Stimulated activated CD8-positive, alpha-beta memory T cell treated with anti-CD3 and anti-CD28 coated beads, Interleukin-12 subunit alpha, Interleukin-12 subunit beta, amount 100 ng/mL, for 24 hours (primary cell): ENCODE results near the gene ZNF747.

ENCODE experiments used
- DNase-seq: peaks from one replicate; pipeline ENCODE4 v3.0.0-alpha.2; 2020; ENCODE audit errors: extremely low read depth

The ZNF747 gene

DNA sequence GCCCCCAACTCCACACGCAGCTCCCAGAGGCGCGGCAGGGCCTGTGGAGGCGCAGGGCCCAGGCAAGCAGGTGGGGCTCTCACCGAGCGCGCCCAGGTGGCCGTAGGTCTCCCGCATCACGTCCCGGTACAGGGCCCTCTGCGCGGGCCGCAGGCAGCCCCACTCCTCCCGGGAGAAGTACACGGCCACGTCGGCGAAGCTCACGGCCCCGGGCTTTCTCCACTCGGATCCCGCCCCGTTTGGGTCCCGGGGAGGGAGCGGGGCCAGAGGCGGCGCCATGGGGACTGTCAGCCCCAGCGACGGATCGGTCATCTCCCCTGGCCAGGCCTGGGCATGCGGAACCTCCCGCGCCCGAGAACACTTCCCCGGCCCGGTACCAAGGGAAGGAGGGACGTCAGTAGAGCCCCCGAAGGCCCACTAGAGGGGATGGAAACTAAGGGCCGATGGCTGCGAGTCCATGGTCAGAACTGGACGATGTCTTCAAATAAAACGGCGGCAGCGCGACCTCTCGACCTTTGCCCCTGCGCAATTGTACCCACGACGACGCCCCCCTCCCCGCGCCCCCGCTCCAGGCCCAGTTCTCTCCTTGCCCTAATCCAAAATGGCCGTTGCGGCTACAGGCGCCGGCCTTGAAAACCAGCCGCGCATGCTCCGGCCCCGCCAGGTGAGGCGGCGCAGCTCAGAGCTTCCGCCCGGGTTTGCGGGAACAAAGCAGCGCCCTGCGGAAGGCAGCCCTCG, at the start of gene ZNF747:
Gene ZNF747, minus strand, starts transcription at position 491 of the 738 bp plus-strand sequence. Its CDS starts 179 bp downstream, at position 312.
- DNase-seq = peak; percentile 75

DNA sequence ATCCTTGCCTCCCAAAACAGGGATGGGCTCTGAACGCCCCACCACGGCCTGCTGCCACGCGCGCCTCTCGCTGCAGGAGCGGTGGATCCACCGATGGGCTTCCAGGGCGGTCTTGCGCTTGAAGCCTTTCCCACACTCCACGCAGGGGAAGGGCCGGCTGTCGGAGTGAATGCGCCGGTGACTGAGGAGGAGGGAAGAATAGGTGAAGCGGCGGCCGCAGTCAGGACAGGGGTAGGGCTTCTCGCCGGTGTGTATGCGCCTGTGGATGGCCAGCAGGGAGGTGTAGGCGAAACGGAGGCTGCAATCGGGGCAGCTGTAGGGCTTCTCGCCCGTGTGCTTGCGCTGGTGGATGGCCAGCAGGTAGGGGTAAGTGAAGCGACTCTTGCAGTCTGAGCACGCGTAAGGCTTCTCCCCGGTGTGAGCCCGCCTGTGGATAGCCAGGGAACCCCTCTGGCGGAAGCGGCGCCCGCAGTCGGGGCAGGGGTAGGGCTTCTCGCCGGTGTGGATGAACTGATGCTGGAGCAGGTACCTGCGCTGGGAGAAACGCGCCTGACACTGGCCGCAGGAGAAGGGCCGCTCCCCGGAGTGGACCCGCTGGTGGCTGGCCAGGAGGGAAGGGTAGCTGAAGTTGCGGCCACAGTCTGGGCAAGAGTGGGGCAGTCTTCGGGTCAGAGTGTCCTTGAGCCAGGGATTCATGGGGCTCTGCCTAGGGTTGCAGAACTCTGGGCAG, 48.1 kb upstream of the ZNF747 start:
- no peak for DNase-seq

DNA sequence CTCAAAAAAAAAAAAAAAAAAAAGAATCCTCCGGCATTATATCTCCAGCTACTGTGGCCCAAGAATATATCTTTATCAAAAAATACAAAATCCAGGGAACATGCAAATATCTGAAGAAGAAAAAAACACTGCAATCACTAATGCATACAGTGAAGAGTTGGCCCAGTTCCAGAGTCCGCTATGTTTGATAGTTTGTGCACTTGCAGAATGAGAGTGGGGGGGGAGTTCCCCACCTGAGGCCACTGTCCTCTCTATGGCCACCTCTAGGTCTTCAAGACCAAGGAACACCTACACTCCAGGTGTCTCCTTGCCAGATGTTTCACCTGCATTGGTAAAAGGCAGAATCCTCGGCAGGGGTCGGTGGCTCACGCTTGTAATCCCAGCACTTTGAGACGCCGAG, 46.8 kb upstream of the ZNF747 start:
- no peak for DNase-seq

DNA sequence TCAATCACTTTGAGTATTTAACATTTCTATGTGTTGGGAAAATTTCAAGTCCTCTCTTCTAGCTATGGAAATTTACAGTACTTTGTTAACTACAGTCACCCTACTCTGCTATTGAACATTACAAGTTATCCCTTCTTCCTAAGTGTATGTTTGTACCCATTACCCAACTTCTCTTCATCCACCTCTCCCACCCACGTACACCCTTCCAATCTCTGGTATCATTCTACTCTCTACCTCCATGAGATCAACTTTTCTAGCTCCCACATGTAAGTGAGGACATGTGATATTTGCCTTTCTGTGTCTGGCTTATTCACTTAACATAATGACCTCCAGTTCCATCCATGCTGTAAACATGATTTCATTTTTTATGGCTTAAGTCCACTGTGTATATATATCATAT, 40.0 kb upstream of the ZNF747 start:
- no peak for DNase-seq

DNA sequence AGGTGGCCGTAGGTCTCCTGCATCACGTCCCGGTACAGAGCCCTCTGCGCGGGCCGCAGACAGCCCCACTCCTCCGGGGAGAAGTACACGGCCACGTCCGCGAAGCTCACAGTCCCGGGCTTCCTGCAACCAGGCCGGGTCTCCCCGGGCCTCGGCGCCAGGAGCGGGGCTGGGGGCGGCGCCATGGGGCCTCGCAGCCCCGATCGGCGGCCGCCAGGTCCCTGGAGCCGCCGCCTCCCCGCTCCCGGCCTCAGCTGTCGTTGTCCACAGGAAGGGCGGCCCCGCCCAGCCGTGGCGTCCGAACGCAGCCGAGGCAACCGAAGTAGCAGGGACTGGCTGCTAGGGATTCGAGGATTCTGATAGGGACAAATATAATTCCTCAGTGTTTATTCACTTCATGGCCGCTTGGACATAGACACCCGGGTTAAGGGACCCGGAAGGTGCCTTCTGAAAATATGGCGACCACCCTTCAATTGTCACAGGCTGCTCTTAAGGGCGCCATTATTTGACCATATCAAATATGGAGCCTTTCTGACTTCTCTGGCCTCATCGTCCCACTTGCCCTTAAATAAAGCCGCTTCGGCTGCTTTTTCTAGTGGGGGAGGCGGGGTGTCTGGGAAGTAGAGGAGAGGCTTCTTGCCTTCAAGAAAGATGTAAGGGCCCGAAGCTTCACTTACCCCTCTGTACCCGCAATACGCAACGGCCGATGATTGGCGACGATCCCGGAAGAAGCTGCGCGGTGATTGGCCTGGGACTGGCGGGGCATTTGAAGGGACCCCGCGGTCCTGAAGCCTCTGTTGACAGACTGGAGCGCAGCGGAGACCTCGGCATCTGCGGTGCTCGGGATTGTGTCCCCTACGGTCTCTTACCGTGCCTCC, 37.0 kb upstream of the ZNF747 start, which contains the start of gene ZNF688:
Gene ZNF688, minus strand, starts transcription at position 270 of the 878 bp plus-strand sequence. Its CDS starts 85 bp downstream, at position 185.
- peak; percentile 81 for DNase-seq

DNA sequence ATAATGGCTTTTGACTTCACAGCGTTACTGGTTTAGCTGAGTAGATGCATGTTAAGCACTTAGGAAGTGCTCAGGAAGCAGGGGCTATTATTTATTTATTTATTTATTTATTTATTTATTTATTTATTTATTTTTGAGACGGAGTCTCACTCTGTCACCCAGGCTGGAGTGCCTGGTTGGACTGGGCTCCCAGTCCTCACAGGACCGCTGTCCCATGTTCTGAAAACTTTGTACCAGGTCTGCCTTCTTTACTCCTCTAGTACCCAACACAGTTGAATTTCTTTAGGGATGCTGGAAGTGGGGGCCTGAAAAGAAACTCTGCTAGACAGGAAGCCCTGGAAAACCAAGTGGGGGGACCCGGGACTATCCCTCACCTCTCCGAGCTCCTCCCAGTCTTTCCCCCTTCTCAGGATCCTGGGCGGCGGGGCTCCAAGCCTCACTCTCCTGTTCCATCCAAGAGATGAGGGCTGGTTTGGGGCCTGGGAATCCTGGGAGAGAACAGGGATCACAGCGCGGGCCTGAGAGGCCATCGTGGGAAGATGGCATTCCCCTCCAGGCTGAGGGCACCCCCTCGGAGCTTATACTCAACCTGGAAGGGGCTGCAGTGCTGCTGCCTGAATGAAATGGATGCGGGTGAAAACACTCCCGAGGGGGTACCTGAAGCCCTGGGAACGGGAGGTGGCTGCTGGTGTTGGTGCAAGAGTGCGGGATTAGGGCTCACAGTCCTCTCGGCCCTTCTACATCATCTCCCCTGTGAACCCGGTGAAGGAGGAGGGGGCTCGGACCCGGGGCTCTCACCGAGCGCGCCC, 36.2 kb upstream of the ZNF747 start:
- DNase-seq = no peak

GRCh38 chr16:30569746-30570635, 35.3 kb upstream of the ZNF747 start:
- no peak for DNase-seq

DNA sequence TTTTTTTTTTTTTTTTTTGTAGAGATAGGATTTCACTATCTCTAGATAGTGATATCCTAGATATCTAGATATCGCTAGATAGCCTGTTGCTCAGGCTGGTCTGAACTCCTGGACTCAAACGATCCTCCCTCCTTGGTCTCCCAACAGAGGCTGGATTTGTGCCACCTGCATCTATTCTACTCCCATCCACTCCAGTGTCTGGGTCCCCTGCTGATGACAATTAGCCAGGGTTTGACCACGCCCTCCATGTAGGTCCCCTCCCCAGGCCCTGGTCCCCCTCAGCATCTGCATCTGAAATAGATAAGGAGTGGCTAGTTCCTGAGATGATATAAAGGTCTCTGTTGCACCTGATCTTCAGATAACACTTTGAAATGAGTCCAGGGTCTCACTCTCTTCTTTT, 34.6 kb upstream of the ZNF747 start:
- no peak for DNase-seq

DNA sequence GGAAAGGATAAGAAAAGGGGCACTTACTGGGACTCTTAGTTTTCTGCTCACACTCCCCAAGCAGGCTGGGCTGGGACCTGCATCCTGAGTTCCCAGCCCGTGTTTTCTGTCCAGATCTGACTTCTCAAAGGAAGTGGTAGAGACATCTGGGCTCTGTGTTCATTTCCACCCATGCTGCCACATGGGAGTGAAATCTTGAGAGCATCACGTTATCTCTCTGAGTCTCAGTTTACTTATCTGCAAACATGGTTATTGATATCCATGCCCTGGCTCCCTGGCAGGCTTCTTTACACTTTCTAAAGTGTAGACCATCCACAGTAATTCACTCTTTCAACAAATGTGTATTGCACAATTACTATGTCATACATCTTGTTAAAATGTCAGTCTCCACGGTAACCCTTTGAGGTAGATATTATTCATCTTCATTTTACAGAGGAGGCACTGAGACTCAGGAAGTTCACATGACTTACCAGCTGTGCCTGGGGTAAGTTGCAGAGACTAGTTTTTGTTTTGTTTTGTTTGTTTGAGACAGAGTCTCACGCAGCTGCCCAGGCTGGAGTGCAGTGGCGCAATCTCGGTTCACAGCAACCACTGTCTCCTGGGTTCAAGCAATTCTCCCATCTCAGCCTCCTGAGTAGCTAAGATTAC, 33.5 kb upstream of the ZNF747 start:
- no peak for DNase-seq

GRCh38 chr16:30567160-30567990, 32.7 kb upstream of the ZNF747 start:
- no peak for DNase-seq

DNA sequence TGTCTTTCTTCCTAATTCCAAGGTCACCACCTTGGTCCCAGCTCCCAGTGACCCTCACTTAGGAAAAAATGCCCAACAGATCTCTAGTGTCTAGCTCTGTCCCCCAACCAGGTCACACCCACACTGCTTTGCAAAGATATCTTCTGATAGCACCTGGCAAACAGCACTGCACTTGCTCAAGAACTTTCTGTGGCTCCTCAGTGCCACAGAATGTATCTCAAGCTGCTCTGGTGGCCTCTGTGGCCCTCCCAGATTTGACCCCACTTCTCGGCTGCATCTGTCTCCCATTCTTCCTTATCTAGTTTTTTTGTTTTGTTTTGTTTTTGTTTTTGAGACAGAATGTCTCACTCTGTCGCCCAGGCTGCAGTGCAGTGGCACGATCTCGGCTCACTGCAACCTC, 31.9 kb upstream of the ZNF747 start:
- DNase-seq = no peak

DNA sequence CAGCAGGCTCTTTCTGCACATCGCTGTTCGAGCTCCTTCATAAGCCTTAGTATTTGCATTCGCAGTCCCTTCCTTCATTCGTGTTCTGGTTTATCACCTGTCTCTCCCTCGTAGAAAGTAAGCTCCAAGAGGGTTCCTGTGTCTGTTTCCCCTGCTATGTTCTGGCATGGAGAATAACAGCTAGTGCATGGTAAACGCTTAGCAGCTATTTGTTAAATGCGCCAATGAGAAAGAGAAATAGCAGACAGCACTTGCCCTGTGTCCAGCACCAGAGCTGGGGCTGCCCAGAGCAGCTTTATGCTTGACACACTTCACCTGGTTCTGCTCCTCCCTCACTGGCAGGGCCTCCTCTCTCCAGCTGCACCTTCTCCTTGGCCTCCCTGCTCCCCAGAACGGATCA, 31.3 kb upstream of the ZNF747 start:
- DNase-seq = no peak

DNA sequence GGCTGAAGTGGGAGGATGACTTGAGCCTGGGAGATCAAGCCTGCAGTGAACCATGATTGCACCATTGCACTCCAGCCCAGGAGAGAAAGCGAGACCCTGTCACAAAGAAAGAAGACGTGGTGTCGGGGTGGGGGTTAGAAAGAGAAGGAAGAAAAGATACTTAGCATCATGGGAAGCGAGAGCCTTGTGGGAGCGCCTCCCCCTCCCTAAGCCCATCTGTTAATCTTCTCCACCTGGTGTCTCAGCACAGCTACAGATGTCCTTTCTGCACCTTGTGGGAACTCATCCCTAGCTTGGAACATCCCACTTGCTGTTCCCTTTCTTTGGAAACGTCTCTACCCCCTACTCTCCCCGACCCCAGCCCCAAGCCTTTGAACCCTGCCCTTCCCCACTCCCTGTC, 30.9 kb upstream of the ZNF747 start:
- DNase-seq = no peak

GRCh38 chr16:30562021-30562420, 27.4 kb upstream of the ZNF747 start:
- no peak for DNase-seq

DNA sequence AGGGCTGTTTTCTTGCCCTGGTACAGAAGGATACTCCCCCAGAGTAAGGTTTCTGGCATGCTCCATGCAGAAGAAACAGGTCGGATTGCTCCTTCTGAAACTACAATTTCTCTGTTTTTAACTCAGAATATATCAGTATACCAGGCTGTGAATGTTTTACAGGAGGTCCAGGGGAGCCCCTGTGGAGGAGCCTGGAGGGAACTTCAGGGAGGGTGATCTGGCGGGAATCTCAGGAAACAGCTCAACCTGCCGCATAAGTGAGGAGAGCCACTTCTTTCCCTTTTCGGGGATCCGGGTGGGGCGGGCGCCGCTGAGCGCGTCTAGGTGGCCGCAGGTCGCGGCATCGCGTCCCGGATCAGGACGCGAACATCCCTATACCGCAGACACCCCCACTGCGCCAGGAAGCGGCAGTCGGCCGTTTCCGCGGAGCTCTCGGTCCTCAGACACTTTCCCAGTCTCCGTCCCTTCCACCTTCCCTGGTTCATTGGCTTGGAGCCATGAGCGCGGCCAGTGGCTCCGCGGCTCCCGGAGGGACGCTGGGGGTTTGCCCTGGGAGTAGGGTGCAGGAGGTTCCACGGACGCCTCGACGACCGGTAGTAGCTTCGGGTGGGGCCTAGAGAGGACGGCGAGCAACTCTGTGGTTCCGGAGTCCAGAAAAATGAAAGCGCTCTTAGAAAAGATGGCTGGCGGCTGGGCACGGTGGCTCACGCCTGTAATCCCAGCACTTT, 26.6 kb upstream of the ZNF747 start:
- DNase-seq = no peak

- DNase-seq = no peak
Observed at GRCh38 chr16:30559690-30560089, 25.0 kb upstream of the ZNF747 start.

DNA sequence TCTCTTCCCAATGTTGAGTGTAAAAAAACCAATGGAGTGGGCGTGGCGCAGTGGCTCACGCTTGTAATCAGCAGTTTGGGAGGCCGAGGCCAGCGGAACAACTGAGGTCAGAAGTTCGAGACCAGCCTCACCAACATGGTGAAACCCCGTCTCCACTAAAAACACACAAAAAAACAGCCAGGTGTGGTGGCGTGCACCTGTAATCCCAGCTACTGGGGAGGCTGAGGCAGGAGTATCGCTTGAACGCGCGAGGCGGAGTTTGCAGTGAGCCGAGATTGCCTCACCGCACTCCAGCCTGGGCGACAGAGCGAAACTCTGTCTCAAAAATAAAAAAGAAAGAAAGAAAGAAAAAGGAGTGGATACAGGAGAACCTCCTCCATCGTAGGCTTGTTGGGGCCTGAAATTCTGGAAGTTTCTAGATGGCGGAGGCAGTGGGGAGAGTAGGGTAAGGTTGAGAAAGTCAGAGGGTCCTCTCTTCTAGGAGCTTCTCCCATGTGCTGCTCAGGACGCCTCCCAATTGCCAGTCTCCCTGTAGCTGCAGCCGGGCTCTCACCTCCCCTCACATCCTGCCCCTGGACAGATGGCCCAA, 24.2 kb upstream of the ZNF747 start:
- DNase-seq = no peak
